A673 (cell line): Measurements from ENCODE around the gene LRP1B. TPM values are rescaled to one million over a fixed set of nuclear protein-coding genes. Genes with fewer than 3 reads are reported as not detected.

Experiments
- BruUV-seq: library from RNA; stranded (reverse); fragments of 400-500 nt; replicated peaks from 2 replicates; lab custom pipeline; 2021; lab: Mats Ljungman, UMichigan
- CTCF ChIA-PET: fragments of 300-600 bp; sonication (Branson Sonifier 250); formaldehyde crosslinking; loops from one replicate; lab custom pipeline; 2022; ENCODE audit warnings: antibody characterized with exemption; lab: Charles Lee
- POLR2A ChIA-PET: fragments of 300-600 bp; sonication (Branson Sonifier 250); formaldehyde crosslinking; loops from one replicate; lab custom pipeline; 2022; ENCODE audit warnings: antibody characterized with exemption; ENCODE audit not compliant: low non-redundant PET; lab: Charles Lee
- DNase-seq: peaks from one replicate; pipeline ENCODE4 v3.0.0-alpha.2; 2015; ENCODE audit warnings: low spot score
- H3K27ac ChIP-seq: fragments of 200-600 bp; sonication (generic); 2 replicates; pipeline ENCODE4 v1.5.1; 2016; ENCODE audit warnings: mixed run types, low read depth, mild to moderate bottlenecking, mixed read lengths, antibody characterized with exemption, low read length; ENCODE audit not compliant: poor library complexity, severe bottlenecking
- H3K27me3 ChIP-seq: fragments of 200-600 bp; sonication (generic); replicated peaks from 2 replicates; pipeline ENCODE4 v1.6.1; 2017; ENCODE audit warnings: mixed run types, low read depth, mild to moderate bottlenecking, mixed read lengths, antibody characterized with exemption, low read length; ENCODE audit not compliant: insufficient read depth, poor library complexity
- H3K36me3 ChIP-seq: fragments of 200-600 bp; sonication (generic); 2 replicates; pipeline ENCODE4 v1.6.1; 2016; ENCODE audit warnings: mixed run types, mild to moderate bottlenecking, mixed read lengths, antibody characterized with exemption, low read length; ENCODE audit not compliant: insufficient read depth, poor library complexity, severe bottlenecking
- H3K4me1 ChIP-seq: fragments of 200-600 bp; sonication (generic); 2 replicates; pipeline ENCODE4 v1.6.1; 2017; ENCODE audit warnings: mixed run types, mild to moderate bottlenecking, mixed read lengths, antibody characterized with exemption, low read length; ENCODE audit not compliant: insufficient read depth, poor library complexity, severe bottlenecking
- H3K4me3 ChIP-seq: fragments of 200-600 bp; sonication (generic); 2 replicates; pipeline ENCODE4 v1.5.1; 2016; ENCODE audit warnings: low read depth, mixed run types, mild to moderate bottlenecking, mixed read lengths, low read length; ENCODE audit not compliant: poor library complexity, severe bottlenecking
- H3K9me3 ChIP-seq: fragments of 200-600 bp; sonication (generic); 2 replicates; pipeline ENCODE4 v1.6.1; 2016; ENCODE audit warnings: mixed run types, low read depth, mild to moderate bottlenecking, mixed read lengths, antibody characterized with exemption, low read length; ENCODE audit not compliant: poor library complexity, severe bottlenecking
- EZH2 ChIP-seq: fragments of 200-600 bp; sonication (generic); IDR thresholded peaks from 2 replicates; pipeline ENCODE4 v1.6.1; 2017; ENCODE audit warnings: borderline replicate concordance, low read depth, mild to moderate bottlenecking, mixed read lengths, antibody characterized with exemption, low read length; ENCODE audit not compliant: poor library complexity, severe bottlenecking
- intact Hi-C: fragments of 100-400 bp; cut with micrococcal nuclease; formaldehyde crosslinking; loops from one replicate; pipeline ENCODE4 v1.10.0; 2022; ENCODE audit not compliant: unreplicated experiment
- total RNA-seq: library from RNA; stranded (reverse); gene quantifications from 2 replicates; pipeline ENCODE4 v1.2.3, GENCODE V29; 2021
- TF ChIP-seq, protein P1 (sequence below): fragments of 300-800, 200-600 bp; sonication (generic); conservative IDR thresholded peaks from 2 replicates; pipeline ENCODE4 v1.5.1; 2017; ENCODE audit warnings: low read depth, mild to moderate bottlenecking, antibody characterized with exemption, low read length, moderate library complexity, mixed read lengths

LRP1B gene
- total RNA-seq, 1 experiment from 2014 or later: 9.9 TPM

DNA sequence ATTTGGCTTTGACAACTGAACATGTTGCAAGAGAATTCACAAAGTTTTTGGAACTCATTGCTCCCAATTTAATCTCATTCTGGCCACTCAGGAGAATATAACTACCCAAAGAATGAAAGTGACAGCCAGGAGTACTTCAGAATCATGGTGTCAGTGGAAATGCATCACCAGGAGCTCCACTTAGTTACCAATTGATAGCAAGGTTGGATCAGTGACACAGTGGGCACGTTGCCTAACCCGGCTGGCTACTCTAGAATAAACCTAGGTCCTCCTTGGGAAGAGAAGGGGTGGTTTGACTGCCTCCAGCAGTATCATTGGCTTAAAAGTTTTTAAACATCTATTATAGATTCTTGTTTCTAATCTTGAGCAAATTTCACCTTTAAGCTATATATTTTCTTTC is 40.0 kb upstream of the LRP1B start:
- no TSS peak for BruUV-seq
- CTCF ChIA-PET: no interaction called here
- intact Hi-C loops: no loop called here

GRCh38 chr2:142165790-142166189 is 35.0 kb upstream of the LRP1B start:
- BruUV-seq: no TSS peak
- H3K36me3 ChIP-seq: no peaks in the 10 kb centered on the region
- peak; percentile 94 for DNase-seq
- ChIA-PET POLR2A (no interaction called here), CTCF (interaction anchor here (0.7 kb wide), 1 partner anchor 438 kb away, joined by 3 read pairs; no protein-coding TSS in a partner anchor)
- H3K4me3 ChIP-seq: no peak overlapping the region
- H3K27ac ChIP-seq: no peak overlapping the region
- no peaks in the 10 kb centered on the region for H3K27me3 ChIP-seq
- intact Hi-C loops: loop anchor here (5.0 to 10.0 kb wide), 3 partner anchors 119 to 819 kb away; no protein-coding TSS in a partner anchor
- peaks cover 6% of the 10 kb centered on the region for H3K9me3 ChIP-seq
- no peak for TF ChIP-seq EZH2
- TF ChIP-seq, protein P1, sequence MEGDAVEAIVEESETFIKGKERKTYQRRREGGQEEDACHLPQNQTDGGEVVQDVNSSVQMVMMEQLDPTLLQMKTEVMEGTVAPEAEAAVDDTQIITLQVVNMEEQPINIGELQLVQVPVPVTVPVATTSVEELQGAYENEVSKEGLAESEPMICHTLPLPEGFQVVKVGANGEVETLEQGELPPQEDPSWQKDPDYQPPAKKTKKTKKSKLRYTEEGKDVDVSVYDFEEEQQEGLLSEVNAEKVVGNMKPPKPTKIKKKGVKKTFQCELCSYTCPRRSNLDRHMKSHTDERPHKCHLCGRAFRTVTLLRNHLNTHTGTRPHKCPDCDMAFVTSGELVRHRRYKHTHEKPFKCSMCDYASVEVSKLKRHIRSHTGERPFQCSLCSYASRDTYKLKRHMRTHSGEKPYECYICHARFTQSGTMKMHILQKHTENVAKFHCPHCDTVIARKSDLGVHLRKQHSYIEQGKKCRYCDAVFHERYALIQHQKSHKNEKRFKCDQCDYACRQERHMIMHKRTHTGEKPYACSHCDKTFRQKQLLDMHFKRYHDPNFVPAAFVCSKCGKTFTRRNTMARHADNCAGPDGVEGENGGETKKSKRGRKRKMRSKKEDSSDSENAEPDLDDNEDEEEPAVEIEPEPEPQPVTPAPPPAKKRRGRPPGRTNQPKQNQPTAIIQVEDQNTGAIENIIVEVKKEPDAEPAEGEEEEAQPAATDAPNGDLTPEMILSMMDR: peak; percentile 81
- peaks cover 9% of the 10 kb centered on the region for H3K4me1 ChIP-seq

More for the DNA sequence above, 40.0 kb upstream of the LRP1B start:
- H3K9me3 ChIP-seq: no peaks in the 10 kb centered on the region
- POLR2A ChIA-PET: no interaction called here
- H3K36me3 ChIP-seq: no peaks in the 10 kb centered on the region
- no peak for DNase-seq
- H3K4me3 ChIP-seq: no peak overlapping the region
- H3K4me1 ChIP-seq: peaks cover 4% of the 10 kb centered on the region
- no peaks in the 10 kb centered on the region for H3K27me3 ChIP-seq
- TF ChIP-seq, protein P1: no peak
- no peak for TF ChIP-seq EZH2
- no peak overlapping the region for H3K27ac ChIP-seq

DNA sequence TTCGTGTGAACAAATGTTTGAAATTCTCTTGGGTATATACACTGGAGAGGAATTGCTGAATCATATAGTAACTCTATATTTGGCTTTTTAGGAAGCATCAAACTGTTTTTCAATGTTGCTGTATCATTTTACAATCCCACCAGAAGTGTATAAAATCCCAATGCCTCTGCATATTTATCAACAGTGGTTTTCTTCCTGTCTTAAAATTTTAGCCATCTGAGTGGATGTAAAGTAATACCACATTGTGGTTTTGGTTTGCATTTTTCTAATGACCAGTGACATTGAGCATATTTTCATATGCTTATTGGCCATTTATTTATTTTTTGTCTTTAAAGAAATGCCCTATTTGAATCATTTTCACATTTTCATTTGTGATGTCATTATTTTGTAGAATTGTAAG is 22.8 kb upstream of the LRP1B start:
- POLR2A ChIA-PET: no interaction called here
- TF ChIP-seq, protein P1: no peak
- no peak for TF ChIP-seq EZH2
- no peaks in the 10 kb centered on the region for H3K36me3 ChIP-seq
- no peak for DNase-seq
- H3K4me1 ChIP-seq: no peaks in the 10 kb centered on the region
- intact Hi-C loops: no loop called here
- H3K27ac ChIP-seq: no peak overlapping the region
- BruUV-seq: no TSS peak
- CTCF ChIA-PET: no interaction called here
- peaks cover 12% of the 10 kb centered on the region for H3K9me3 ChIP-seq
- no peaks in the 10 kb centered on the region for H3K27me3 ChIP-seq
- H3K4me3 ChIP-seq: no peak overlapping the region
